WERI-Rb-1 (cell line): ENCODE data around the gene HSPB9.
"Not testable (repeated sequence)": the region's sequence is repeated elsewhere in the genome, so short reads cannot be mapped to it uniquely, and the experiment has no call there.

ENCODE experiments used
- DNase-seq: peaks from one replicate; pipeline ENCODE4 v3.0.0-alpha.2; 2020
- H3K27ac ChIP-seq: fragments of 250-450 bp; sonication (Bioruptor Pico); 2 replicates; pipeline ENCODE4 v1.5.1; 2020; ENCODE audit warnings: mild to moderate bottlenecking, moderate library complexity
- H3K27me3 ChIP-seq: fragments of 250-450 bp; sonication (Bioruptor Pico); 2 replicates; pipeline ENCODE4 v1.5.1; 2021; ENCODE audit warnings: mild to moderate bottlenecking, low read depth, moderate library complexity; ENCODE audit not compliant: insufficient read depth, severe bottlenecking
- H3K36me3 ChIP-seq: fragments of 250-450 bp; sonication (Bioruptor Pico); 2 replicates; pipeline ENCODE4 v1.5.1; 2020; ENCODE audit warnings: mild to moderate bottlenecking, moderate library complexity
- H3K4me3 ChIP-seq: 2 replicates; pipeline ENCODE4 v1.5.1; 2011; ENCODE audit warnings: low read depth, mild to moderate bottlenecking, control low read depth, low read length
- H3K9me3 ChIP-seq: fragments of 250-450 bp; sonication (Bioruptor Pico); 2 replicates; pipeline ENCODE4 v1.5.1; 2021; ENCODE audit warnings: mild to moderate bottlenecking, moderate library complexity; ENCODE audit not compliant: severe bottlenecking
- TF ChIP-seq, protein P1 (sequence below): IDR thresholded peaks from 2 replicates; pipeline ENCODE4 v1.5.1; 2011; ENCODE audit warnings: low read depth, mild to moderate bottlenecking, control low read depth, inconsistent platforms, low read length

Gene HSPB9

DNA sequence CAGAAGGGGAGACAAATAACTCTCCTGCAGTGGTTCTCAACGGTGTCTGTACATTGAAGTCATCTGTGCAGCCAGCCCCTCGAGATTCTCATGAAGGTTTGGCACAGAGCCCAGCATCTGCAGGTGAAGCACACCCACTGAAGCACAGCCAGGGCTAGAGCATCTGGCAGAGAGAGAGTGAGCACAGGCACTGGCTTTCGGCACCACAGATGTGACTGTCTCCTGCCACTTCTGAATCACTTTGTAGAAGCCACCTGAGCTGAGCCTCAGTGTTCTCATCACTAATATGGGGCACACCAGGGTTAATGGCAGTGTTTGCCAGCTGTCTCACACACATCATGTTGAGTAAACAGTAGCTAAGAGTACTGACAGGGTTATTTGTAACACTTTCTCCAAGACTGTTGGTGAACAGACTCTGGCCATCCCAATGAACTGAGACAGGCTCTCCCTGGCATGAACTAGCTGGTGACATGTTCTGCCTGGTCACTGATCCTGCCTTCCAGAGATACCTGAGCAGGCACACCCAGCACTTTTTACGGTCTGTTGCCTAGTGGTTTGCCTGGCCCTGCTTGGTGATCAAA, 10.9 kb downstream of the HSPB9 start:
- TF ChIP-seq, protein P1, sequence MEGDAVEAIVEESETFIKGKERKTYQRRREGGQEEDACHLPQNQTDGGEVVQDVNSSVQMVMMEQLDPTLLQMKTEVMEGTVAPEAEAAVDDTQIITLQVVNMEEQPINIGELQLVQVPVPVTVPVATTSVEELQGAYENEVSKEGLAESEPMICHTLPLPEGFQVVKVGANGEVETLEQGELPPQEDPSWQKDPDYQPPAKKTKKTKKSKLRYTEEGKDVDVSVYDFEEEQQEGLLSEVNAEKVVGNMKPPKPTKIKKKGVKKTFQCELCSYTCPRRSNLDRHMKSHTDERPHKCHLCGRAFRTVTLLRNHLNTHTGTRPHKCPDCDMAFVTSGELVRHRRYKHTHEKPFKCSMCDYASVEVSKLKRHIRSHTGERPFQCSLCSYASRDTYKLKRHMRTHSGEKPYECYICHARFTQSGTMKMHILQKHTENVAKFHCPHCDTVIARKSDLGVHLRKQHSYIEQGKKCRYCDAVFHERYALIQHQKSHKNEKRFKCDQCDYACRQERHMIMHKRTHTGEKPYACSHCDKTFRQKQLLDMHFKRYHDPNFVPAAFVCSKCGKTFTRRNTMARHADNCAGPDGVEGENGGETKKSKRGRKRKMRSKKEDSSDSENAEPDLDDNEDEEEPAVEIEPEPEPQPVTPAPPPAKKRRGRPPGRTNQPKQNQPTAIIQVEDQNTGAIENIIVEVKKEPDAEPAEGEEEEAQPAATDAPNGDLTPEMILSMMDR: no peak
- no peak overlapping the region for H3K27ac ChIP-seq
- no peak for DNase-seq
- H3K36me3 ChIP-seq: peaks cover 53% of the 10 kb centered on the region
- no peaks in the 10 kb centered on the region for H3K9me3 ChIP-seq
- H3K4me3 ChIP-seq: no peak overlapping the region
- H3K27me3 ChIP-seq: no peaks in the 10 kb centered on the region

DNA sequence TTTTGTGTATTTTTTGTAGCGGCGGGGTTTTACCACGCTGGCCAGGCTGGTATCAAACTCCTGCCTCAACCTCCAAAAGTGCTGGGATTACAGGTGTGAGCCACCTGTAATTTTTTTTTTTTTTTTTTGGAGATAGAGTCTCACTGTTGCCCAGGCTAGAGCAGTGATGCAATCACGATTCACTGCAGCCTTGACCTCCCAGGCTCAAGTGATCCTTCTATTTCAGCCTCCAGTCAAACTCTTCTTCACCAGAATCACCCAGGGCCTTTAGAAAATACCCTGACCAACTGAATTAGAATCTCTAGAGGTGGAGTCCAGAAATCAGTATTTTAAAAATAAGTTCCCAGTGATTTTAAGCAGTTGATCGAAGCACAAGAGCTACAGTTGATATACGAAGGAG, 12.5 kb downstream of the HSPB9 start:
- no peak overlapping the region for H3K27ac ChIP-seq
- TF ChIP-seq, protein P1: no peak
- H3K27me3 ChIP-seq: no peaks in the 10 kb centered on the region
- no peaks in the 10 kb centered on the region for H3K9me3 ChIP-seq
- peaks cover 40% of the 10 kb centered on the region for H3K36me3 ChIP-seq
- H3K4me3 ChIP-seq: no peak overlapping the region
- no peak for DNase-seq

DNA sequence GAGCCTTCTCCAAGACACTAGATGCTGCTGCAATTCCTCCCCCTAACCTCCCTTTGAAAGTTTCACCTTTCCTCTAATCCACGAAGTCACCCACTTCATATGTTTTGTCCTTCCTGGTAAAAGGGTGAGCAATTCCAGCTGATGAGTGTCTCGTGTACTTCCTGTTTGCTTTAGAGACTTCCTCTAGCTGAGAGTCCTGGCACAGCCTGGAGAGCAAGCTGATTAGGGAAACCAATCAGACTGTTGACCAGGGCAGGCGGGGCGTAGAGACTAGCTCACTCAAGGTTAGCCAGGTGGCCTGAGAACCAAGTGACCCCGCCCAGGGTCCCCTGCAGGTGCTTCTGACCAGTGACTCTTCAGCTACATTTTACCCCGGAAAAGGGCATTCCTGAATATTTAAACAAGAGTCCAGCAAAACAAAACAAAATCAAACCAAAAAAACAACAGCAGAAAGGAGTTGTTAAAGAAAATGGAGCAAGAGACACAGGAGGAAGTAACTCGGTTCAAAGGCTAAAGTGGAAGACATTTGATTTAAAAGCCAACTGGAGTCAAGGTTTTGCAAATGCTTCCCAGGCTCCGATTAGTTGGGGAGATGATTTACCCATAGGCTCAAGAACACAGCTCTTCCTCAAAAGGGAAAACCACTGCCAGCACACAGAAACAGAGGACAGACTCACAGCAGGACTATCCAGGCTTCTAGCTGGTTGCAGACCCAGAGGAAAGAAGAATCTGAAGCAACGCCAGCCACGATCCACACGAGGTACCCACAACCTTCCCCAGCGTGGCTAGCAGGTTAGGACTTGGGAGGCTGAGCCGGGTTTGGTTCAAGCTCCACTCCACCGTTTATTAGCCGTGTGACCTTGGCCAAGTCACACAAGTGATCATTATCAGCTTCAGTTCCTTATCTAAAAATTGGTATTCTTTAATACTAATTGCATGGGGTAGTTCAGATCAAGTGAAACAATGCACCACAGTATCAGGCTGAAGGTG, 13.4 kb downstream of the HSPB9 start:
- Histone ChIP-seq H3K27me3 (no peaks in the 10 kb centered on the region), H3K27ac (no peak overlapping the region), H3K9me3 (no peaks in the 10 kb centered on the region), H3K36me3 (peaks cover 39% of the 10 kb centered on the region), H3K4me3 (no peak overlapping the region)
- peak; percentile 51 for DNase-seq
- TF ChIP-seq, protein P1: no peak

DNA sequence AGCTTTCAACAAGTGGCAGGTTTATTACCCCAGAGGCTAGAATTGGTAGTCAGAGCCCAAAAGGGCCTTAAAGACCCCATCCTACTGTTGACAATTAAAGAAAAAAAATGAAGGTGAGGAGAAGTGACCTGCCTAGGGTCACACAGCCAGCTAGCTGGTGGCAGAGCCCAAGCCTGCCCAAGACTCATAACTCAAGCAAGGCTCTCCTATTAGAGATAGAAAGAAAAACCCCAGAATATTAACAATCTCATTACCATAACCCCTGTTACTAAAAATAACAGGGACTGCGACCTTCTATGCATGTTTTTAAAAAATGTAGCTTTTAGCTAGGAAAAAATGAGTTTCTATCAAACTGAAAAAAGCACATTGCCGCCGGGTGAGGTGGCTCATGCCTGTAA, 14.0 kb downstream of the HSPB9 start:
- no peak overlapping the region for H3K27ac ChIP-seq
- H3K4me3 ChIP-seq: no peak overlapping the region
- TF ChIP-seq, protein P1: no peak
- peaks cover 45% of the 10 kb centered on the region for H3K36me3 ChIP-seq
- H3K9me3 ChIP-seq: no peaks in the 10 kb centered on the region
- no peaks in the 10 kb centered on the region for H3K27me3 ChIP-seq
- DNase-seq: no peak

DNA sequence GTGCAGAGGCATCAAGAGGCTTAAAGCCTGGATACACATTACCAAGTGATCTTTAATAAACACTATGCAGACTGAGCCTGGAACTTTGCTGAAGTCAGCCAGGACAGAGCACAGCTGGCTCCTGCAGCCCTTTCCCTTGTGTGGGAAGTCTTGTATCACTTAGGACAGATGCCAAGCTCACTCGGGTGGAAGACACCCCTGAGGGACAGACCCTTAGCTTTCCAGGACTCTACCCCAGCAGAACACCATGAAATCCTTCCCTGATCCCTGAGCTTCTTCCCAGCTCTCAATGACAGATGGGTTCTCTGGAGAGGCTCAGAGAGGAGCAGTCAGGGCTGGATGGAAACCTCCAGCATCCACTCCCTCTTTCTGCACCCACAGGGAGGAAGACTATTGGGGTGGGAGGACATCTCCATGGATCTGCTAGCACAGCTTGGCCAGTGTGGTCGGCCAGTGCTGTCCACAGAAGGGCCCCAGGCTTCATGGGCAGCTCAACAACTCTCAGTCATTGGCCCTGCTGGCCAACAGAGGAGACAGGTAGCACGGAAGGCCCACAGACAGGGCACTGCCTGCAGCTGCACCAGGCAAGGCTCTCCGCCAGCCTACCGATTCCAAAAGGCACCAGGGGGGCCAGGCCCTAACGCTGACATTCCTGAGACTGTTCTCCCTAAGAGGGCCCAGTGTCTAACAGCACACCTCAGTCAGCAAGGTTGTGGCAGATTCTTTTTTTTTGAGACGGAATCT, 16.3 kb downstream of the HSPB9 start:
- Histone ChIP-seq H3K36me3 (peaks cover 55% of the 10 kb centered on the region), H3K4me3 (no peak overlapping the region), H3K27me3 (no peaks in the 10 kb centered on the region), H3K27ac (no peak overlapping the region), H3K9me3 (no peaks in the 10 kb centered on the region)
- DNase-seq: no peak
- TF ChIP-seq, protein P1: no peak

DNA sequence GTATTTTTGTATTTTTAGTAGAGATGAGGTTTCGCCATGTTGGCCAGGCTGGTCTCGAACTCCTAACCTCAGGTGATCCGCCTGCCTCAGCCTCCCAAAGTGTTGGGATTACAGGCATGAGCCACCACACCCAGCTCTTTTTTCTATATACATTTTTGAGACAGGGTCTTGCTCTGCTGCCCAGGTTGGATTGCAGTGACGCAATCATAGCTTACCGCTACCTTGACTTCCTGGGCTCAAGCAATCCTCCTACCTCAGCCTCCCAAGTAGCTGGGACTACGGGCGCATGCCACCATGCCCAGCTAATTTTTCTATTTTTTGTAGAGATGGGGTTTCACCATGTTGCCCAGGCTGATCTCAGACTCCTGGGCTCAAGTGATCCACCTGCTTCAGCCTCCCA, 18.1 kb downstream of the HSPB9 start:
- H3K27me3 ChIP-seq, H3K4me3 ChIP-seq, H3K27ac ChIP-seq, H3K9me3 ChIP-seq, DNase-seq: not testable (repeated sequence)
- peaks cover 60% of the 10 kb centered on the region for H3K36me3 ChIP-seq
